Naive thymus-derived CD4-positive, alpha-beta T cell (primary cell): ENCODE data around the gene SPON2. TPM values are rescaled to one million over a fixed set of nuclear protein-coding genes. Genes with fewer than 3 reads are reported as not detected.
A peak's percentile ranks its signal among the peaks of the same experiment; 100 is the strongest.

Source experiments
- ATAC-seq: fragments of 150-1000 bp; cut with Tn5 transposase; 2 replicates; pipeline ENCODE4 v1.10.0; 2021; ENCODE audit warnings: mild to moderate bottlenecking, moderate library complexity
- CTCF ChIA-PET: fragments of 350-600 bp; sonication (Branson Sonifier 250); formaldehyde crosslinking; loops from one replicate; lab custom pipeline; 2021; ENCODE audit warnings: antibody characterized with exemption; lab: Charles Lee
- POLR2A ChIA-PET: fragments of 350-600 bp; sonication (Branson Sonifier 250); formaldehyde crosslinking; loops from one replicate; lab custom pipeline; 2021; ENCODE audit warnings: antibody characterized with exemption, inconsistent platforms; lab: Charles Lee
- DNase-seq, 9 donors: peaks; one replicate each; pipeline versions ENCODE4 v3.0.0 to v3.0.0-alpha.2; 2020 to 2022; ENCODE audit warnings: mixed read lengths in 1 of 9
- H3K27ac ChIP-seq: one replicate; pipeline ENCODE4 v1.7.0; 2013; ENCODE audit warnings: mild to moderate bottlenecking, low read depth, low read length, moderate library complexity
- H3K27me3 ChIP-seq, 2 donors: one replicate each; pipeline ENCODE4 v1.7.0; 2013; ENCODE audit warnings: low read length in 2 of 2, mild to moderate bottlenecking in 2 of 2, moderate library complexity in 2 of 2; ENCODE audit not compliant: control insufficient read depth in 2 of 2, insufficient read depth in 2 of 2
- H3K36me3 ChIP-seq, 3 experiments: 1 replicate in 2 of 3; 2 replicates in 1 of 3; pipeline ENCODE4 v1.7.0; 2013; ENCODE audit warnings: low read length in 3 of 3, mild to moderate bottlenecking in 3 of 3, moderate library complexity in 1 of 3; ENCODE audit not compliant: insufficient read depth in 3 of 3, control insufficient read depth in 2 of 3
- H3K4me1 ChIP-seq, 2 donors: one replicate each; pipeline ENCODE4 v1.7.0; 2013; ENCODE audit warnings: low read length in 2 of 2, mild to moderate bottlenecking in 2 of 2, moderate library complexity in 1 of 2; ENCODE audit not compliant: control insufficient read depth in 2 of 2, insufficient read depth in 2 of 2
- H3K4me3 ChIP-seq: 2 replicates; pipeline ENCODE4 v1.7.0; 2013; ENCODE audit warnings: mild to moderate bottlenecking, low read length
- H3K9me3 ChIP-seq, 3 experiments: 1 replicate in 2 of 3; 2 replicates in 1 of 3; pipeline ENCODE4 v1.7.0; 2013; ENCODE audit warnings: low read length in 3 of 3; ENCODE audit not compliant: control insufficient read depth in 2 of 3
- H3K27ac Mint-ChIP-seq, 9 donors: one replicate each; pipeline ENCODE4 v1.8.0; 2020 to 2022; ENCODE audit warnings: mixed read lengths in 9 of 9, mild to moderate bottlenecking in 8 of 9, moderate library complexity in 5 of 9, inconsistent platforms in 2 of 9
- H3K27me3 Mint-ChIP-seq, 5 donors: one replicate each; pipeline ENCODE4 v1.8.0; 2021 to 2022; ENCODE audit warnings: mixed read lengths in 5 of 5, mild to moderate bottlenecking in 1 of 5
- H3K36me3 Mint-ChIP-seq, 5 donors: one replicate each; pipeline ENCODE4 v1.8.0; 2020 to 2022; ENCODE audit warnings: mixed read lengths in 5 of 5, mild to moderate bottlenecking in 3 of 5, inconsistent platforms in 1 of 5
- H3K4me1 Mint-ChIP-seq, 7 donors: one replicate each; pipeline ENCODE4 v1.8.0; 2020 to 2022; ENCODE audit warnings: mixed read lengths in 7 of 7, mild to moderate bottlenecking in 3 of 7, inconsistent platforms in 1 of 7
- H3K4me3 Mint-ChIP-seq, 10 donors: one replicate each; pipeline ENCODE4 v1.8.0; 2020 to 2022; ENCODE audit warnings: mild to moderate bottlenecking in 10 of 10, mixed read lengths in 10 of 10, moderate library complexity in 6 of 10, inconsistent platforms in 2 of 10
- H3K9me3 Mint-ChIP-seq, 11 donors: one replicate each; pipeline ENCODE4 v1.8.0; 2020 to 2022; ENCODE audit warnings: mixed read lengths in 11 of 11, mild to moderate bottlenecking in 4 of 11, inconsistent platforms in 1 of 11, moderate library complexity in 1 of 11
- intact Hi-C, 2 donors: fragments of 100-400 bp; cut with micrococcal nuclease; formaldehyde crosslinking; loops; one replicate each; pipeline ENCODE4 v1.15.1; 2023
- polyA plus RNA-seq, 2 donors: library from polyadenylated mRNA; unstranded; fragments of 300-500 nt; fragmentation: Illumina TruSeq; gene quantifications; one replicate each; pipeline ENCODE4 v1.2.3, GENCODE V29; 2021
- total RNA-seq, 6 experiments: library from RNA in 5 of 6; stranded (reverse) in 5 of 6; gene quantifications; 1 replicate in 5 of 6; 2 replicates in 1 of 6; pipeline ENCODE4 v1.2.3 and lab custom pipeline; 2021 to 2026

SPON2 gene
- total RNA-seq (10 to 100 TPM in 3 of 5 experiments, 1 to 10 TPM in 2; 5.7 to 79.1 (median 16.0) TPM), polyA plus RNA-seq (1 to 10 TPM; 2.8 to 3.8 TPM), total RNA-seq (lab: John Stamatoyannopoulos, UW) (5.8 reads per million, percentile 26 among the genes with 10 or more reads in this experiment)

DNA sequence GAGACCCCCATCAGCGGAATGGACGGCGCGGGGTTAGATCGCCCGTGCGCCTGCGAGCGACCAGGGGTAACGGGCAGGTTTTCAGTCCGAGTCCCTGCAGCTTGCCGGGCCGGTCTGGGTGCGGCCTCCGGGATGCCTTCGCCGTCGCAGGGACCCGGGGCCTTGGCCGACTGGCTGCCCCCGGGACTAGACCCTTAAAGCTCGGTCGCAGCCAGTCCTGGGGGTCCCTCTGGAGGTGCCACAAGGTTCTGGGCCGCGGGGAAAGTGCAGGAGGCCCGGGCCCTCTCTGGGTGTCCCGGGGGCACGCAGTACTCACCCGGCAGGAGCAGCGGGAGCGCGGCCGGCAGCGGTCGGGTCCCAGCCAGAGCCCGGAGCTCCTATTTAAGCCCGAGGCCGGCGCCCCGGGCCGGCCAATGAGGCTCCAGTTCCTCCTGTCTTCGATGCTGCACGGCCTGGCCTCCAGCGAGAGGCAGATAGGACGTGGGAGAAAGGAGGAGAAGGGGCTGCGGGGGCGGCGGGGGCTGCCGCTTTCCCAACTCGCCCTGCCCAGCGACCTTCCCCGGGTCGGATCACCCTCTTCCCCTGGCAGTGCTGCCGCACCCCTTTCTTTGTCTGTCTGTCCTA is at the start of gene SPON2:
Gene SPON2, minus strand, starts transcription at position 356 of the 624 bp plus-strand sequence.
- H3K4me1 ChIP-seq: peaks cover 0 to 29% of the 10 kb centered on the region in 2 donors

DNA sequence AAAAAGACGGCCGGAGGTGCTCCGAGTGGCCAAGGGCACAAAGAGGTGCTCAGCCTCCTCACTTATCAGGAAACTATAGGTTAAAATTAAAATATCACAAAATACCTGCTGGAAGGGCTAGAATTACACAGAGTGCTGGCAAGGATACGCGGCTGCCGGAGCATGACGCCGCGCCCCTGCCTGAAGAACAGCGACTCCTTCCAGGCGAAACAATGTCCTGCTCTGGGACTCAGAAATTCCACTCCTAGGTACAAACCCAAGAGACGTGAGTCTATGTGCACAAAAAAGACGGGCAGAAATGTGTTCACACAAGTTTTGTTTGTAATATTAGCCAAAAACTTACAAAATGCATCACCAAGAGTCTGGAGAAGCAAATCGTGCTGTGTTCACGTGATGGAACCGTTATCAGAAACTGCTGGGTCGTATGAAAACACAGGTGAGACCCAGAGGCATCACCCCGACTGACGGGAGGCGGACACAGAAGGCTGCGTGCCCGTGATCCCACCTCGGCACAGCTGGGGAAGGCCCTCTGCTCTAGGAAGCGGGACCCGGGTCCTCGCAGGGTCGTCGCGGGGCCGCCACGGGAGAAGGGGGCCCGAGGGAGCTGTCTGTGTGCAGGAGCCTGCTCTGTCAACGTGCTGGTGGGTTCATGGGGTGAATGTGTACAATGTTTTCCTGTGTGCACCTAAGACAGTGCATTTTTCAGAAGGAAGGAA is 48.9 kb upstream of the SPON2 start:
- H3K9me3 Mint-ChIP-seq: peaks cover 0 to 3% (median 0%) of the 10 kb centered on the region in 11 donors
- ATAC-seq (no peak), DNase-seq (no peak)
- Histone ChIP-seq H3K27ac (no peak overlapping the region), H3K9me3 (no peaks in the 10 kb centered on the region), H3K36me3 (peaks cover 15 to 60% (median 19%) of the 10 kb centered on the region in 3 experiments), H3K4me1 (peaks cover 15 to 19% of the 10 kb centered on the region in 2 donors), H3K27me3 (no peaks in the 10 kb centered on the region), H3K4me3 (no peak overlapping the region)
- POLR2A ChIA-PET: no interaction called here
- peaks cover 26 to 56% (median 36%) of the 10 kb centered on the region in 7 donors for H3K4me1 Mint-ChIP-seq
- peak overlapping the region in 5 of 9 donors; percentile 39 to 53 (median 46) for H3K27ac Mint-ChIP-seq
- no peaks in the 10 kb centered on the region for H3K27me3 Mint-ChIP-seq
- H3K4me3 Mint-ChIP-seq: peak overlapping the region in 1 of 10 donors; percentile 58
- CTCF ChIA-PET: no interaction called here
- peaks cover 7 to 50% (median 32%) of the 10 kb centered on the region in 5 donors for H3K36me3 Mint-ChIP-seq
- intact Hi-C loops: no loop called here

More for the DNA sequence above, at the start of gene SPON2:
- ATAC-seq: no peak
- CTCF ChIA-PET: interaction anchor here (1.6 kb wide), 1 partner anchor 96 kb away, joined by 3 read pairs; no protein-coding TSS in a partner anchor
- no peak within 1 kb of the TSS for H3K27ac ChIP-seq
- POLR2A ChIA-PET: interaction anchor here (1.9 kb wide), 1 partner anchor 77 kb away, joined by 6 read pairs; the partner anchor contains the start of gene CTBP1
- Mint-ChIP-seq H3K4me1 (peaks cover 0 to 26% (median 11%) of the 10 kb centered on the region in 7 donors), H3K36me3 (peaks cover 0 to 5% (median 0%) of the 10 kb centered on the region in 5 donors), H3K9me3 (no peaks in the 10 kb centered on the region), H3K27me3 (peaks cover 0 to 31% (median 6%) of the 10 kb centered on the region in 5 donors), H3K4me3 (peak within 1 kb of the TSS in 9 of 10 donors; percentile 44 to 81 (median 75)), H3K27ac (peak within 1 kb of the TSS in 1 of 9 donors; percentile 51)
- H3K9me3 ChIP-seq: no peaks in the 10 kb centered on the region
- no peaks in the 10 kb centered on the region for H3K36me3 ChIP-seq
- H3K4me3 ChIP-seq: peak within 1 kb of the TSS; percentile 46
- peak in 1 of 9 donors; percentile 21 for DNase-seq
- intact Hi-C loops: no loop called here
- peaks cover 0 to 11% of the 10 kb centered on the region in 2 donors for H3K27me3 ChIP-seq

DNA sequence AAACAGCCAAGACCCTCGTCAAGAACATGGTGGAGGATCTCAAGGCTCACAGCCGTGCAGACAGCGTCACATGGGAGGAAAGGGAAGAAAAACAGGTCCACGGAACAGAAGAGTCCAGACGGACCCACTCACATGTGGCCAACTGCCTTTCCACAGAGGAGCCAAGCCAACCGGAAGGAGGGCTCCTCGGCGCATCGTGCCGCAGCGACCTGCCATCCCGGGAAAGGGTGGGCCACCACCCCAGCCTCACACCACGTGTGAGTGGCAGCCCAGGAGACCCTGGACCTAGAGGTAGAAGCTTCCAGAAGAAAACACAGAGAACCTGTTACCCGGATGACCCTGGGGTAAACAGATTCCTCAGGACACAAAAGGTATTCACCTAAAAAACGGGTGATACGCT is 48.2 kb upstream of the SPON2 start:
- H3K9me3 ChIP-seq: no peaks in the 10 kb centered on the region
- H3K4me3 ChIP-seq: no peak overlapping the region
- ATAC-seq (no peak), DNase-seq (no peak)
- peaks cover 0 to 3% (median 0%) of the 10 kb centered on the region in 11 donors for H3K9me3 Mint-ChIP-seq
- CTCF ChIA-PET: no interaction called here
- POLR2A ChIA-PET: no interaction called here
- peaks cover 7 to 52% (median 32%) of the 10 kb centered on the region in 5 donors for H3K36me3 Mint-ChIP-seq
- H3K27me3 Mint-ChIP-seq: no peaks in the 10 kb centered on the region
- peaks cover 26 to 56% (median 38%) of the 10 kb centered on the region in 7 donors for H3K4me1 Mint-ChIP-seq
- H3K4me1 ChIP-seq: peaks cover 22 to 27% of the 10 kb centered on the region in 2 donors
- H3K27me3 ChIP-seq: no peaks in the 10 kb centered on the region
- peaks cover 15 to 59% (median 17%) of the 10 kb centered on the region in 3 experiments for H3K36me3 ChIP-seq
- no peak overlapping the region for H3K27ac ChIP-seq
- intact Hi-C loops: no loop called here
- H3K4me3 Mint-ChIP-seq: no peak overlapping the region
- H3K27ac Mint-ChIP-seq: no peak overlapping the region

DNA sequence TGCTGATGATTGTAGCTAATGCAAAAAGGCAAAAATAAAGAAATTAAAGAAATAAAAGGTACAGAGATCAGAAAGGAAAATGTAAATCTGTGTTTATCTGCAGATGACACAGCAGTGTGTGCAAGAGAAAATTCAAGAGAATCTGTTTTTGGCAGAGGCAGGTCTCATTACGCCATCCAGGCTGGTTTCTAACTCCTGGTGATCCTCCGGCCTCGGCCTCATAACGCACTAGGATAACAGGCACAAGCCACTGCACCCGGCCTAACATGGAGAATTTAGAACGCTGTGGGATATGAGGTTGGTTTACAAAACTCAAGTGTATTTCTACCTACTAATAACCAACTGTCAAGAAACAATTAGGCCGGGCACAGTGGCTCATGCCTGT is 47.2 kb upstream of the SPON2 start:
- H3K27ac ChIP-seq: no peak overlapping the region
- no peak overlapping the region for H3K4me3 ChIP-seq
- Mint-ChIP-seq H3K27ac (peak overlapping the region in 3 of 9 donors; percentile 65 to 79 (median 70)), H3K4me1 (peaks cover 26 to 53% (median 36%) of the 10 kb centered on the region in 7 donors), H3K36me3 (peaks cover 4 to 47% (median 28%) of the 10 kb centered on the region in 5 donors), H3K9me3 (peaks cover 0 to 3% (median 0%) of the 10 kb centered on the region in 11 donors), H3K4me3 (peak overlapping the region in 1 of 10 donors; percentile 64), H3K27me3 (no peaks in the 10 kb centered on the region)
- H3K27me3 ChIP-seq: no peaks in the 10 kb centered on the region
- intact Hi-C loops: no loop called here
- ChIA-PET POLR2A (interaction anchor here (0.7 kb wide), 2 partner anchors 17 to 127 kb away, joined by 3 to 4 read pairs; no protein-coding TSS in a partner anchor), CTCF (interaction anchor here (0.6 kb wide), 1 partner anchor 67 kb away, joined by 3 read pairs; no protein-coding TSS in a partner anchor)
- peaks cover 10 to 59% (median 26%) of the 10 kb centered on the region in 3 experiments for H3K36me3 ChIP-seq
- H3K4me1 ChIP-seq: peaks cover 25 to 27% of the 10 kb centered on the region in 2 donors
- DNase-seq (no peak), ATAC-seq (no peak)
- H3K9me3 ChIP-seq: no peaks in the 10 kb centered on the region

DNA sequence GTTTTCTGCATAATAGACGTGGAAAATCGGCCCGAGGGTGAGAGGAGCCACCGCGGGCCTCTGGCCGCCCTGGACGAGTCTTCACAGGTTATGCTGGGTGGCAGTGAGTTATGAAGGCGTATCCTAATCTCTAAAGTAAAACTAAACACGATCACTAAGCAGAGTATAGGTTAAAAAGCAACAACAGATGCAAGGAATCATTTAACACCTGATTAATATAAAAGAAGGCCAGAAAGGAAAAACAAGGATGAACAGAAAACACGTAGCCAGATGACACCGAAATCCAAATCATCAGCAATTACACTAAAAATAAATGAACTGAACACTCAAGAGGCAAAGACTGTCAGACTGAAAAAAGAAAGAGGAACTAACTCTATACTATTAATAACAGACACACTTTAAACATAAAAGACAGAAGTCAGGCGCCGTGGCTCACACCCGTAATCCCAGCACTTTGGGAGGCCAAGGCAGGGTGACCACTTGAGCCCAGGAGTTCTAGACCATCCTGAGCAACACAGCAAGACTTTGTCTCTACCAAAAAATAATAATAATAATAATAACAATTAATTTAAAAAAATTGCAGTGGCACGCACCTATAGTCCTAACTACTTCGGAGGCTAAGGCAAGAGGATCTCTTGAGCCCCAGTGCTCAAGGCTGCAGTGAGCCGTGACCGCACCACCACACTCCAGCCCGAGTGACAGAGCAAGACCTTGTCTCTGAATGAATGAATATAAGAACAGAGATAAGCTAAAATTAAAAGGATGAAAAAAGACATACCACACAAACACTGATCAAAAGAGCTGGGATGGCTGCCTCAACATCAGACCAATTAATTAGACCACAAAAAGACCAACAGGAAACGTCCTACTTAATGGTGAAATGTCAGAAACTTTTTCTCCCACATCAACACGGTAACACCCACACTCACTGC is 46.5 kb upstream of the SPON2 start:
- DNase-seq (no peak), ATAC-seq (peak; percentile 32)
- intact Hi-C loops: no loop called here
- CTCF ChIA-PET: interaction anchor here (0.6 kb wide), 1 partner anchor 67 kb away, joined by 3 read pairs; no protein-coding TSS in a partner anchor
- H3K36me3 ChIP-seq: peaks cover 3 to 59% (median 19%) of the 10 kb centered on the region in 3 experiments
- H3K4me1 ChIP-seq: peaks cover 25 to 27% of the 10 kb centered on the region in 2 donors
- H3K27me3 Mint-ChIP-seq: no peaks in the 10 kb centered on the region
- peaks cover 26 to 50% (median 32%) of the 10 kb centered on the region in 7 donors for H3K4me1 Mint-ChIP-seq
- H3K9me3 Mint-ChIP-seq: peaks cover 0 to 3% (median 0%) of the 10 kb centered on the region in 11 donors
- POLR2A ChIA-PET: interaction anchor here (0.7 to 2.2 kb wide), 2 partner anchors 17 to 128 kb away, joined by 3 to 8 read pairs; no protein-coding TSS in a partner anchor
- peak overlapping the region; percentile 6 to 84 (median 65) for H3K27ac Mint-ChIP-seq
- H3K27ac ChIP-seq: no peak overlapping the region
- H3K4me3 Mint-ChIP-seq: peak overlapping the region in 6 of 10 donors; percentile 6 to 66 (median 28)
- H3K4me3 ChIP-seq: no peak overlapping the region
- H3K27me3 ChIP-seq: no peaks in the 10 kb centered on the region
- peaks cover 0 to 40% (median 22%) of the 10 kb centered on the region in 5 donors for H3K36me3 Mint-ChIP-seq
- no peaks in the 10 kb centered on the region for H3K9me3 ChIP-seq
